GM19240 (cell line): ENCODE measurements around the gene ZNF423.
A peak's percentile ranks its signal among the peaks of the same experiment; 100 is the strongest.

ENCODE experiments used
- DNase-seq: peaks from one replicate; pipeline ENCODE4 v3.0.0; 2011; ENCODE audit warnings: low spot score; ENCODE audit not compliant: insufficient read length

Gene ZNF423

GRCh38 chr16:49496656-49497055 lies 359.3 kb downstream of the ZNF423 start:
- no peak for DNase-seq

- no peak for DNase-seq
Measured at GRCh38 chr16:49495596-49496355, 360.1 kb downstream of the ZNF423 start.

- DNase-seq, result no peak
Measured at GRCh38 chr16:49494891-49495566, 360.9 kb downstream of the ZNF423 start.

- no peak for DNase-seq
Measured at GRCh38 chr16:49494474-49494873, 361.4 kb downstream of the ZNF423 start.

- DNase-seq, result no peak
Measured at GRCh38 chr16:49493836-49494235, 362.1 kb downstream of the ZNF423 start.

GRCh38 chr16:49492896-49493626 lies 362.9 kb downstream of the ZNF423 start:
- no peak for DNase-seq

GRCh38 chr16:49491771-49492761 lies 363.8 kb downstream of the ZNF423 start:
- peak; percentile 56 for DNase-seq

- DNase-seq, result no peak
Measured at GRCh38 chr16:49491106-49491670, 364.7 kb downstream of the ZNF423 start.

GRCh38 chr16:49490321-49490705 lies 365.6 kb downstream of the ZNF423 start:
- no peak for DNase-seq

- DNase-seq, result no peak
Measured at GRCh38 chr16:49489686-49490320, 366.1 kb downstream of the ZNF423 start.

GRCh38 chr16:49488740-49489525 lies 367.0 kb downstream of the ZNF423 start:
- DNase-seq, result no peak

- DNase-seq, result no peak
Measured at GRCh38 chr16:49488336-49488735, 367.6 kb downstream of the ZNF423 start.

- DNase-seq, result no peak
Measured at GRCh38 chr16:49487746-49488145, 368.2 kb downstream of the ZNF423 start.

- no peak for DNase-seq
Measured at GRCh38 chr16:49486400-49486799, 369.5 kb downstream of the ZNF423 start.

- no peak for DNase-seq
Measured at GRCh38 chr16:49485663-49486062, 370.2 kb downstream of the ZNF423 start.

GRCh38 chr16:49484936-49485335 lies 371.0 kb downstream of the ZNF423 start:
- DNase-seq, result no peak

GRCh38 chr16:49484451-49484849 lies 371.5 kb downstream of the ZNF423 start:
- no peak for DNase-seq

- no peak for DNase-seq
Measured at GRCh38 chr16:49483651-49484450, 372.1 kb downstream of the ZNF423 start.

- DNase-seq, result no peak
Measured at GRCh38 chr16:49483251-49483650, 372.7 kb downstream of the ZNF423 start.
